GM19468 (cell line): ENCODE results near the gene DLG2.

Source experiments
- ATAC-seq: cut with Tn5 transposase; IDR thresholded peaks from one replicate; pipeline ENCODE4 v1.9.1; 2021; ENCODE audit warnings: mild to moderate bottlenecking, moderate library complexity, moderate number of reproducible peaks; ENCODE audit not compliant: unreplicated experiment; ENCODE audit errors: extremely low read depth

The DLG2 gene

GRCh38 chr11:85165819-85166218 is 461.3 kb downstream of the DLG2 start:
- no peak for ATAC-seq

GRCh38 chr11:85164743-85165142 is 462.4 kb downstream of the DLG2 start:
- ATAC-seq, result no peak

- no peak for ATAC-seq
Measured at GRCh38 chr11:85154294-85154693, 472.9 kb downstream of the DLG2 start.

GRCh38 chr11:85137597-85137996 is 489.5 kb downstream of the DLG2 start:
- no peak for ATAC-seq

GRCh38 chr11:85133636-85134035 is 493.5 kb downstream of the DLG2 start:
- ATAC-seq, result no peak

GRCh38 chr11:85132851-85133585 is 494.1 kb downstream of the DLG2 start:
- no peak for ATAC-seq

- no peak for ATAC-seq
Measured at GRCh38 chr11:85127349-85127748, 499.8 kb downstream of the DLG2 start.

GRCh38 chr11:85123752-85124231 is 503.4 kb downstream of the DLG2 start:
- ATAC-seq, result peak; percentile 93

GRCh38 chr11:85118151-85118550 is 509.0 kb downstream of the DLG2 start:
- no peak for ATAC-seq

GRCh38 chr11:85115798-85116197 is 511.3 kb downstream of the DLG2 start:
- no peak for ATAC-seq

GRCh38 chr11:85114786-85115185 is 512.4 kb downstream of the DLG2 start:
- no peak for ATAC-seq

GRCh38 chr11:85110246-85110645 is 516.9 kb downstream of the DLG2 start:
- ATAC-seq, result peak; percentile 99

- ATAC-seq, result peak; percentile 60
Measured at GRCh38 chr11:85109141-85109540, 518.0 kb downstream of the DLG2 start.

- no peak for ATAC-seq
Measured at GRCh38 chr11:85105868-85106267, 521.3 kb downstream of the DLG2 start.

- no peak for ATAC-seq
Measured at GRCh38 chr11:85099522-85099921, 527.6 kb downstream of the DLG2 start.

- ATAC-seq, result no peak
Measured at GRCh38 chr11:85098996-85099395, 528.1 kb downstream of the DLG2 start.

- no peak for ATAC-seq
Measured at GRCh38 chr11:85096939-85097338, 530.2 kb downstream of the DLG2 start.

GRCh38 chr11:85095239-85095638 is 531.9 kb downstream of the DLG2 start:
- no peak for ATAC-seq

GRCh38 chr11:85094795-85095194 is 532.3 kb downstream of the DLG2 start:
- ATAC-seq, result no peak

GRCh38 chr11:85089654-85090053 is 537.5 kb downstream of the DLG2 start:
- peak; percentile 38 for ATAC-seq

- ATAC-seq, result no peak
Measured at GRCh38 chr11:85088286-85088685, 538.9 kb downstream of the DLG2 start.
